ENCODE results near the gene KIFBP.
"Not testable (repeated sequence)": the region's sequence is repeated elsewhere in the genome, so short reads cannot be mapped to it uniquely, and the experiment has no call there.

The KIFBP gene, protein sequence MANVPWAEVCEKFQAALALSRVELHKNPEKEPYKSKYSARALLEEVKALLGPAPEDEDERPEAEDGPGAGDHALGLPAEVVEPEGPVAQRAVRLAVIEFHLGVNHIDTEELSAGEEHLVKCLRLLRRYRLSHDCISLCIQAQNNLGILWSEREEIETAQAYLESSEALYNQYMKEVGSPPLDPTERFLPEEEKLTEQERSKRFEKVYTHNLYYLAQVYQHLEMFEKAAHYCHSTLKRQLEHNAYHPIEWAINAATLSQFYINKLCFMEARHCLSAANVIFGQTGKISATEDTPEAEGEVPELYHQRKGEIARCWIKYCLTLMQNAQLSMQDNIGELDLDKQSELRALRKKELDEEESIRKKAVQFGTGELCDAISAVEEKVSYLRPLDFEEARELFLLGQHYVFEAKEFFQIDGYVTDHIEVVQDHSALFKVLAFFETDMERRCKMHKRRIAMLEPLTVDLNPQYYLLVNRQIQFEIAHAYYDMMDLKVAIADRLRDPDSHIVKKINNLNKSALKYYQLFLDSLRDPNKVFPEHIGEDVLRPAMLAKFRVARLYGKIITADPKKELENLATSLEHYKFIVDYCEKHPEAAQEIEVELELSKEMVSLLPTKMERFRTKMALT

DNA sequence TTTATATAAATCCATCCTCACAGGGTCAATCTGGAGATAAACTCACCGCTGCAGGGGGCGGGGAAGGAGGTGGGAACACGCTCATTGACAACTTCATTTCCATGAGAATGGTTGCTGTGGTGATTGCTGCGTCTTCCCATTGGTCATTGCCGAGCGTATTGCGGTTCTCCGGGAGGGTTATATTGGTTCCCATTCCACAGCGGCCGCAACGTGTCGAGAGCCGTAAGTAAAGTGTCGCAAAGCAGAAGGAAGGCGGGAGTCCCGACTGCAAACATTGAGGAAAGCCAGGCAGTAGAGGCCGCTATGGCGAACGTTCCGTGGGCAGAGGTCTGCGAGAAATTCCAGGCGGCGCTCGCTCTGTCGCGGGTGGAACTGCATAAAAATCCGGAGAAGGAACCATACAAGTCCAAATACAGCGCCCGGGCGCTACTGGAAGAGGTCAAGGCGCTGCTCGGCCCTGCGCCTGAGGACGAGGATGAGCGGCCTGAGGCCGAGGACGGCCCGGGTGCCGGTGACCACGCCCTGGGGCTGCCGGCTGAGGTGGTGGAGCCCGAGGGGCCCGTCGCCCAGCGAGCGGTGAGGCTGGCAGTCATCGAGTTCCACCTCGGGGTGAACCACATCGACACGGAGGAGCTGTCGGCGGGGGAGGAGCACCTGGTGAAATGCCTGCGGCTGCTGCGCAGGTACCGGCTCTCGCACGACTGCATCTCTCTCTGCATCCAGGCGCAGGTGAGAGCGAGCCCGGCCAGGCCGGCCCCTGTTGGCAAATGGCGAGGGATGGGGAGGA is at the start of gene KIFBP:
KIFBP (plus strand) TSS at position 274 of the 787 bp plus-strand sequence; CDS start at position 304, 30 bp downstream.
- TF ChIP-seq, protein P1, sequence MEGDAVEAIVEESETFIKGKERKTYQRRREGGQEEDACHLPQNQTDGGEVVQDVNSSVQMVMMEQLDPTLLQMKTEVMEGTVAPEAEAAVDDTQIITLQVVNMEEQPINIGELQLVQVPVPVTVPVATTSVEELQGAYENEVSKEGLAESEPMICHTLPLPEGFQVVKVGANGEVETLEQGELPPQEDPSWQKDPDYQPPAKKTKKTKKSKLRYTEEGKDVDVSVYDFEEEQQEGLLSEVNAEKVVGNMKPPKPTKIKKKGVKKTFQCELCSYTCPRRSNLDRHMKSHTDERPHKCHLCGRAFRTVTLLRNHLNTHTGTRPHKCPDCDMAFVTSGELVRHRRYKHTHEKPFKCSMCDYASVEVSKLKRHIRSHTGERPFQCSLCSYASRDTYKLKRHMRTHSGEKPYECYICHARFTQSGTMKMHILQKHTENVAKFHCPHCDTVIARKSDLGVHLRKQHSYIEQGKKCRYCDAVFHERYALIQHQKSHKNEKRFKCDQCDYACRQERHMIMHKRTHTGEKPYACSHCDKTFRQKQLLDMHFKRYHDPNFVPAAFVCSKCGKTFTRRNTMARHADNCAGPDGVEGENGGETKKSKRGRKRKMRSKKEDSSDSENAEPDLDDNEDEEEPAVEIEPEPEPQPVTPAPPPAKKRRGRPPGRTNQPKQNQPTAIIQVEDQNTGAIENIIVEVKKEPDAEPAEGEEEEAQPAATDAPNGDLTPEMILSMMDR (IDR thresholded peaks at IDR 0.05; ENCODE audit: control insufficient read depth, insufficient read depth, low read depth, low read length, missing control alignments), result peak; percentile 64
- DNase-seq (ENCODE audit: low read depth), result peak; percentile 92

DNA sequence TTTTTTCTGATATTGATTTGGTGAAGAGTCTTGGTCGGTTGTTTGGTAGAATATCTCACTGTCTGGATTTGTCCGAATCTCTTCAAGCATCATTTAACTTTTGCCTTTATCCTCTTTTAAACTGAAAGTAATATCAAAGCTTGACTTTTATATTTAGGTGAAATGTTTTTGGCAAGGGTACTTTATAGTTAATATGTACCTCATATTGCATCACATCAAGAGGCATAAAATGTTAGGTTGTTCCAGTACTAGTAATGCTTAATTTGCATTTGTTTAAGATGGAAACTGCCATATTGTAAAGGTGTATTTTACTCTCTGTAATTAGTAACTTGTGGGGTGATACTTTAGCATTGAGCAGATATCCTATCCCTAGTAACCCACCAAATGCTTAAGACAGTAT is 49.7 kb upstream of the KIFBP start:
- DNase-seq (ENCODE audit: low read depth), result no peak
- TF ChIP-seq, protein P1 (IDR thresholded peaks at IDR 0.05; ENCODE audit: control insufficient read depth, insufficient read depth, low read depth, low read length, missing control alignments), result no peak
- no peak overlapping the region for H3K4me3 ChIP-seq (ENCODE audit: control insufficient read depth, low read depth, low read length)

More for the DNA sequence above, at the start of gene KIFBP:
- H3K4me3 ChIP-seq (ENCODE audit: control insufficient read depth, low read depth, low read length), result peak within 1 kb of the TSS; percentile 99

DNA sequence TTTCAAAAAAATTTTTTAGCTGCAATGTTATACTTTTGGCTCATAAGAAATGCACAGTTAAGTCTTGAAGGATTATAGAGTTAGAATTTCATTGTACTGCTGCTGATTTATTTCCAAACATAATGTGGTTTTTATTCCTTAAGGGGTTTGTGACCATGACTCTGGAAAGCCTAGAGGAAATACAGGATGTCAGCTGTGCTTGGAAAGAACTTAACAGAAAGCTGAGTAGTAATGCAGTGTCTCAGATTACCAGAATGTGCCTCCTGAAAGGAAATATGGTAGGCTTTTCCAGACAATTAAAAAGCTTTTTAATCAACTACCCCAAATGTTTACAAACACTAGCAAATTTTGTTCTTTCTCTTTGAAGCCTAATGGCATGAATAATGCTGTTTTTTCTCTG is 47.7 kb upstream of the KIFBP start:
- not testable (repeated sequence) for DNase-seq (ENCODE audit: low read depth); H3K4me3 ChIP-seq (ENCODE audit: control insufficient read depth, low read depth, low read length)

DNA sequence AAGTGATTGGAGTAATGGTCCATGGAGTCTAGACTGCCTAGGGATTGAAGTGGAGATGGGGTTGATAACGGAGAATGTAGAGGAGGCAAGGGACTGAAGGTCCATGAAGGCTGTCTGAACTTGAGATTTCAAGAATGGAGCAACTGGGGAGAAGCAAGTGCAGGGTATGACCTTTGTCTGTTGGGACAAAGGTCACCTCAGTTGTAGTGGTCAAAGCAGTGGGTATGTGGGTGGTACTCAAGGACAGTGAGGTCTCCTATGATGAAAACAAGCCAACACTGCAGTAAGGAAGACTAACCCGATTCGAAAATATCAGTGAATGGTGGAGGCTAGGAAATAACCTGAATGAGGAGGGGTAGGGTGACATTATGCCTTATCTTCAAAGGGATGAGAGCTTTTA is 38.0 kb upstream of the KIFBP start:
- H3K4me3 ChIP-seq (ENCODE audit: control insufficient read depth, low read depth, low read length), result no peak overlapping the region
- TF ChIP-seq, protein P1 (IDR thresholded peaks at IDR 0.05; ENCODE audit: control insufficient read depth, insufficient read depth, low read depth, low read length, missing control alignments), result no peak
- DNase-seq (ENCODE audit: low read depth), result no peak

DNA sequence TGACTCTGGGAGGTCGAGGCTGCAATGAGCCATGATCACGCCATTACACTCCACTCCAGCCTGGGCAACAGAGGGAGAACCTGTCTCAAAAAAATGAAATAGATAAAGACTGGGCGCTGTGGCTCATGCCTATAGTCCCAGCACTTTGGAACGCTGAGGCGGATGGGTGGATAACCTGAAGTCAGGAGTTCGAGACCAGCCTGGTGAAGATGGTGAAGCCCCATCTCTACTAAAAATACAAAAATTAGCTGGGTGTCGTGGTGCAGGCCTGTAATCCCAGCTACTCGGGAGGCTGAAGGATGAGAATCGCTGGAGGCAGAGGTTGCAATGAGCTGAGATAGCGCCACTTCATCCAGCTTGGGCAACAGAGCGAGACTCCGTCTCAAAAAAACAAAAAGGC is 33.7 kb upstream of the KIFBP start:
- no peak for DNase-seq (ENCODE audit: low read depth)
- TF ChIP-seq, protein P1 (IDR thresholded peaks at IDR 0.05; ENCODE audit: control insufficient read depth, insufficient read depth, low read depth, low read length, missing control alignments), result no peak
- no peak overlapping the region for H3K4me3 ChIP-seq (ENCODE audit: control insufficient read depth, low read depth, low read length)

DNA sequence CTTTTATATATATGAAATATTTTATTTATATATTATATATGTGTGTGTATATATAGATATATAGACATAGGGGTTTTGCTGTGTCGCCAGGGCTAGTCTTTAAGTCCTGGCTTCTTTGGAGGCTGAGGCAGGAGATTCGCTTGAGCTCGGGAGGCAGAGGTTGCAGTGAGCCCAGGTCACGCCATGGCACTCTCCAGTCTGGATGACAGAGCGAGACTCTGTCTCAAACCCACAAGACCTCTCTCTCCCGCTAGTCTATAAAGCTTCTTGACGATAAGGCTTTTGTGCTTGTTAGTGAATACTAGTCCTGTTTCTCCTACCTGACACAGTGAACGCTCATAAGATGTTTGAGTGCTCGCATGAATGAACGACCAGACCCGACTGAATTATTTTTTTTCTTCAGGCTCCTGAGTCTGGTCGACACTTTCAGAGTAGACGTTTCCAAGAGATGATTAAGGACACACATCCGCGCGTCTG is 33.2 kb upstream of the KIFBP start:
- peak overlapping the region; percentile 98 for H3K4me3 ChIP-seq (ENCODE audit: control insufficient read depth, low read depth, low read length)
- DNase-seq (ENCODE audit: low read depth), result no peak
- TF ChIP-seq, protein P1 (IDR thresholded peaks at IDR 0.05; ENCODE audit: control insufficient read depth, insufficient read depth, low read depth, low read length, missing control alignments), result no peak
